Keratinocyte (primary cell): ENCODE measurements around the gene DCLK2. TPM values are rescaled to one million over a fixed set of nuclear protein-coding genes. Genes with fewer than 3 reads are reported as not detected.

Source experiments
- DNase-seq: peaks from one replicate; pipeline ENCODE4 v3.0.0-alpha.2; 2011; ENCODE audit warnings: low read depth, missing footprints, low spot score
- FAIRE-seq: peaks from 2 replicates; lab custom pipeline; 2011; peaks lifted over from hg19 to GRCh38; lab: Jason Lieb, UNC
- H2AFZ ChIP-seq: 2 replicates; pipeline ENCODE4 v1.6.0; 2012; ENCODE audit warnings: low read length, control low read depth, inconsistent platforms; ENCODE audit not compliant: control insufficient read depth
- H3K27ac ChIP-seq: 2 replicates; pipeline ENCODE4 v1.5.1; 2011; ENCODE audit warnings: low read length; ENCODE audit not compliant: control insufficient read depth, insufficient read depth
- H3K27me3 ChIP-seq: 3 replicates; pipeline ENCODE4 v1.6.0; 2011; ENCODE audit warnings: low read length; ENCODE audit not compliant: control insufficient read depth, insufficient read depth; ENCODE audit errors: extremely low read depth
- H3K36me3 ChIP-seq, 2 experiments: 2 replicates in 1 of 2; 3 replicates in 1 of 2; pipeline ENCODE4 v1.5.1; 2011; ENCODE audit warnings: low read length in 2 of 2, mild to moderate bottlenecking in 1 of 2; ENCODE audit not compliant: control insufficient read depth in 2 of 2, insufficient read depth in 2 of 2; ENCODE audit errors: extremely low read depth in 1 of 2
- H3K4me1 ChIP-seq: 3 replicates; pipeline ENCODE4 v1.5.1; 2011; ENCODE audit warnings: low read length; ENCODE audit not compliant: control insufficient read depth, insufficient read depth; ENCODE audit errors: extremely low read depth
- H3K4me2 ChIP-seq: 3 replicates; pipeline ENCODE4 v1.6.0; 2011; ENCODE audit warnings: low read depth, low read length; ENCODE audit not compliant: control insufficient read depth, insufficient read depth; ENCODE audit errors: extremely low read depth
- H3K4me3 ChIP-seq, 3 experiments: fragments of 200-600 bp in 1 of 3; sonication (generic) in 1 of 3; 2 replicates in 2 of 3; 3 replicates in 1 of 3; pipeline ENCODE4 v1.5.1; 2011 to 2016; ENCODE audit warnings: low read length in 3 of 3, mild to moderate bottlenecking in 3 of 3, control low read depth in 2 of 3, inconsistent platforms in 1 of 3, low read depth in 1 of 3, mixed read lengths in 1 of 3, mixed run types in 1 of 3, moderate library complexity in 1 of 3; ENCODE audit not compliant: control insufficient read depth in 2 of 3, insufficient read depth in 2 of 3; ENCODE audit errors: extremely low read depth in 1 of 3
- H3K79me2 ChIP-seq: 2 replicates; pipeline ENCODE4 v1.6.0; 2012; ENCODE audit warnings: low read length; ENCODE audit not compliant: control insufficient read depth, insufficient read depth
- H3K9ac ChIP-seq: 3 replicates; pipeline ENCODE4 v1.6.0; 2011; ENCODE audit warnings: low read length; ENCODE audit not compliant: control insufficient read depth, insufficient read depth; ENCODE audit errors: extremely low read depth
- H3K9me1 ChIP-seq: 3 replicates; pipeline ENCODE4 v1.6.0; 2011; ENCODE audit warnings: low read length; ENCODE audit not compliant: control insufficient read depth, insufficient read depth; ENCODE audit errors: extremely low read depth
- H3K9me3 ChIP-seq: 2 replicates; pipeline ENCODE4 v1.5.1; 2012; ENCODE audit warnings: low read depth, low read length; ENCODE audit not compliant: control insufficient read depth
- H4K20me1 ChIP-seq: 3 replicates; pipeline ENCODE4 v1.6.0; 2011; ENCODE audit warnings: low read length; ENCODE audit not compliant: control insufficient read depth, insufficient read depth; ENCODE audit errors: extremely low read depth
- EZH2 ChIP-seq: IDR thresholded peaks from one replicate; pipeline ENCODE4 v1.6.1; 2012; ENCODE audit warnings: inconsistent platforms, mild to moderate bottlenecking, low read length, moderate library complexity
- dilution Hi-C: fragments of 300-500 bp; cut with MboI; formaldehyde crosslinking; loops from one replicate; pipeline ENCODE4 v1.7.0; 2020; ENCODE audit warnings: low sequenced_read_pairs; ENCODE audit not compliant: extremely low pct_ligation_motif_present
- polyA plus RNA-seq, 5 experiments: library from polyadenylated mRNA; depleted of rRNA in 3 of 5; stranded (reverse) in 3 of 5; stranded (forward) in 1 of 5; unstranded in 1 of 5; fragments of >200 nt; gene quantifications; 1 replicate in 1 of 5; 2 replicates in 3 of 5; 3 replicates in 1 of 5; pipeline versions ENCODE4 v1.2.1 to v1.2.3, GENCODE V29; 2011 to 2012; ENCODE audit warnings: missing spikeins in 2 of 5, low read depth in 1 of 5, low replicate concordance in 1 of 5
- TF ChIP-seq, protein P1 (sequence below), 3 experiments: IDR thresholded peaks in 1 of 3; conservative IDR thresholded peaks in 1 of 3; optimal IDR thresholded peaks in 1 of 3; 2 replicates in 2 of 3; 3 replicates in 1 of 3; pipeline versions ENCODE3 to v1.5.1; 2011; ENCODE audit warnings: low read length in 3 of 3, mild to moderate bottlenecking in 3 of 3, moderate library complexity in 2 of 3, control low read depth in 1 of 3, inconsistent platforms in 1 of 3; ENCODE audit not compliant: insufficient read depth in 2 of 3; ENCODE audit errors: extremely low read depth in 1 of 3

DCLK2 gene
- polyA plus RNA-seq, 1 donor (not counting 4 experiments of a cell fraction or from before 2014, with no cell fraction given) = 0.07 TPM

DNA sequence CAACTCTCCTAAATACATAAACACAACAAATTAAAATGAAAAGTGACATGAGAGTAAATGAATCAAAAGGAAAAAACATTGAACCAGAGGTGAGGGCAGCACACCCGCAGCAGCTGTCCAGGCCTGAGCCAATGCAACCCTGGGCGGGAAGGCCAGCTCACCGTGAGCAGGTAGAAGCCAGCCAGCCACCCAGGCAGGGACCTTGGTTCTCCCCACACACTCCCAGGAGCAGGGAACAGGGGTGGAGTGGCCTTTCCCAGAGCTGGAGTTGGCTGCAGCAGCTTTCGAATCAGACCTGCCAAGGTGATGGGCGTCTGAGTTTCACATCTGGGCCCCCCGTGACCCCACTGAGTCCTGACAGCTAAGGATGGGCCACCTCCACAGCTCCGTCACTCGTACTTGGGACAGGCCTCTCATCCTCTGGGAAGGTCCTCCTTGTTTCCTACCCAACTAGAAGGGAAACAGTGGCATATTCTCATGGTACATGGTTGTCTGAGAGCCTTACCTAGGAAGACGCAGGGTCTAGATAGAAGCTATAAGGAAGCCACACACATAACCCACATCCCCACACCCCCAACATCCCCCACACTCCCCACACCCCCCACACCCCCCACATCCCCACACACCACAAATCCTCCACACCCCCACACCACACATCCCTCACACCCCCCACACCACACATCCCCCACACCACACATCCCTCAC, 172.2 kb downstream of the DCLK2 start:
- Histone ChIP-seq H3K79me2 (no peaks in the 10 kb centered on the region), H3K27ac (no peak overlapping the region), H3K9me3 (no peaks in the 10 kb centered on the region), H3K4me3 (no peak overlapping the region), H3K4me1 (no peaks in the 10 kb centered on the region), H3K4me2 (no peak overlapping the region), H3K27me3 (no peaks in the 10 kb centered on the region), H3K9me1 (no peaks in the 10 kb centered on the region), H3K36me3 (no peaks in the 10 kb centered on the region), H3K9ac (no peak overlapping the region), H2AFZ (no peak overlapping the region), H4K20me1 (no peaks in the 10 kb centered on the region)
- dilution Hi-C loops = no loop called here
- DNase-seq (no peak), FAIRE-seq (no peak)
- TF ChIP-seq, protein P1, sequence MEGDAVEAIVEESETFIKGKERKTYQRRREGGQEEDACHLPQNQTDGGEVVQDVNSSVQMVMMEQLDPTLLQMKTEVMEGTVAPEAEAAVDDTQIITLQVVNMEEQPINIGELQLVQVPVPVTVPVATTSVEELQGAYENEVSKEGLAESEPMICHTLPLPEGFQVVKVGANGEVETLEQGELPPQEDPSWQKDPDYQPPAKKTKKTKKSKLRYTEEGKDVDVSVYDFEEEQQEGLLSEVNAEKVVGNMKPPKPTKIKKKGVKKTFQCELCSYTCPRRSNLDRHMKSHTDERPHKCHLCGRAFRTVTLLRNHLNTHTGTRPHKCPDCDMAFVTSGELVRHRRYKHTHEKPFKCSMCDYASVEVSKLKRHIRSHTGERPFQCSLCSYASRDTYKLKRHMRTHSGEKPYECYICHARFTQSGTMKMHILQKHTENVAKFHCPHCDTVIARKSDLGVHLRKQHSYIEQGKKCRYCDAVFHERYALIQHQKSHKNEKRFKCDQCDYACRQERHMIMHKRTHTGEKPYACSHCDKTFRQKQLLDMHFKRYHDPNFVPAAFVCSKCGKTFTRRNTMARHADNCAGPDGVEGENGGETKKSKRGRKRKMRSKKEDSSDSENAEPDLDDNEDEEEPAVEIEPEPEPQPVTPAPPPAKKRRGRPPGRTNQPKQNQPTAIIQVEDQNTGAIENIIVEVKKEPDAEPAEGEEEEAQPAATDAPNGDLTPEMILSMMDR (optimal IDR thresholded peaks at IDR 0.05 in 1 of 3, IDR thresholded peaks at IDR 0.05 in 1 of 3, conservative IDR thresholded peaks at IDR 0.05 in 1 of 3; ENCODE audit: extremely low read depth in 1 of 3, insufficient read depth in 2 of 3, low read length in 3 of 3) = no peak
- no peak for TF ChIP-seq EZH2

DNA sequence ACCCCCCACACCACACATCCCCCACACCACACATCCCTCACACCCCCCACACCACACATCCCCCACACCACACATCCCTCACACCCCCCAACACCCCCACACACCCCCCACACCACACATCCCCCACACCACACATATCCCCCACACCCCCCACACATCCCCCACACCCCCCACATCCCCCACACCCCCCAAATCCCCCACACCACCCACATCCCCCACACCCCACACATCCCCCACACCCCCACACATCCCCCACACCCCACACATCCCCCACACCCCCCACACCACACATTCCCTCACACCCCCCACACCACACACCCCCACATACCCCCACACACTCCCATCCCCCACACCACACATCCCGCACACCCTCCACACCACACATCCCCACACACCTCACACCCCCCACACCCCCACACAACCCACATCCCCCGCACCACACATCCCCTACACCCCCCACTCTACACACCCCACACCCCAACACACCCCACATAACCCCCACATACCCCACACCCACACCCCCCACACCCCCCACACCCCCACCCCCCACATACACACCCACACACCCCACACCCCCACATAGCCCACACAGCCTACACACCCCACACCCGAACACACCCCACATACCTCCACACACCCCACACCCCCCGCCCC, 172.9 kb downstream of the DCLK2 start:
- H3K4me3 ChIP-seq = no peak overlapping the region
- H3K27me3 ChIP-seq = no peaks in the 10 kb centered on the region
- H2AFZ ChIP-seq = no peak overlapping the region
- H3K79me2 ChIP-seq = no peaks in the 10 kb centered on the region
- H4K20me1 ChIP-seq = no peaks in the 10 kb centered on the region
- no peak overlapping the region for H3K9ac ChIP-seq
- DNase-seq (no peak), FAIRE-seq (no peak)
- H3K9me3 ChIP-seq = no peaks in the 10 kb centered on the region
- no peaks in the 10 kb centered on the region for H3K9me1 ChIP-seq
- H3K4me2 ChIP-seq = no peak overlapping the region
- no peaks in the 10 kb centered on the region for H3K4me1 ChIP-seq
- no peak for TF ChIP-seq EZH2
- TF ChIP-seq, protein P1 (optimal IDR thresholded peaks at IDR 0.05 in 1 of 3, IDR thresholded peaks at IDR 0.05 in 1 of 3, conservative IDR thresholded peaks at IDR 0.05 in 1 of 3; ENCODE audit: extremely low read depth in 1 of 3, insufficient read depth in 2 of 3, low read length in 3 of 3) = no peak
- dilution Hi-C loops = no loop called here
- H3K27ac ChIP-seq = no peak overlapping the region
- H3K36me3 ChIP-seq = no peaks in the 10 kb centered on the region
